CD8-positive, alpha-beta memory T cell (primary cell): ENCODE results near the gene SLC16A4. TPM values are rescaled to one million over a fixed set of nuclear protein-coding genes. Genes with fewer than 3 reads are reported as not detected.
A peak's percentile ranks its signal among the peaks of the same experiment; 100 is the strongest.

Experiments used
- CTCF ChIA-PET: fragments of 350-600 bp; sonication (Branson Sonifier 250); formaldehyde crosslinking; loops from one replicate; lab custom pipeline; 2021; ENCODE audit warnings: antibody characterized with exemption; lab: Charles Lee
- POLR2A ChIA-PET: fragments of 350-600 bp; sonication (Branson Sonifier 250); formaldehyde crosslinking; loops from one replicate; lab custom pipeline; 2021; ENCODE audit warnings: antibody characterized with exemption; lab: Charles Lee
- DNase-seq, 5 donors: peaks; one replicate each; pipeline versions ENCODE4 v3.0.0 to v3.0.0-alpha.2; 2020 to 2022; ENCODE audit warnings: mixed read lengths in 1 of 5
- H3K27ac ChIP-seq: one replicate; pipeline ENCODE4 v1.7.0; 2013; ENCODE audit warnings: low read depth, mild to moderate bottlenecking, low read length, moderate library complexity
- H3K27me3 ChIP-seq: 2 replicates; pipeline ENCODE4 v1.7.0; 2013; ENCODE audit warnings: low read length, mild to moderate bottlenecking; ENCODE audit not compliant: insufficient read depth, poor library complexity, severe bottlenecking
- H3K36me3 ChIP-seq: 2 replicates; pipeline ENCODE4 v1.7.0; 2013; ENCODE audit warnings: mild to moderate bottlenecking, low read length, moderate library complexity; ENCODE audit not compliant: insufficient read depth
- H3K4me1 ChIP-seq: 2 replicates; pipeline ENCODE4 v1.7.0; 2013; ENCODE audit warnings: mild to moderate bottlenecking, low read length, moderate library complexity; ENCODE audit not compliant: insufficient read depth
- H3K4me3 ChIP-seq: 2 replicates; pipeline ENCODE4 v1.7.0; 2013; ENCODE audit warnings: mild to moderate bottlenecking, low read length
- H3K9me3 ChIP-seq: 2 replicates; pipeline ENCODE4 v1.7.0; 2013; ENCODE audit warnings: mild to moderate bottlenecking, low read length
- H3K27ac Mint-ChIP-seq, 8 donors: one replicate each; pipeline ENCODE4 v1.8.0; 2020 to 2021; ENCODE audit warnings: mixed read lengths in 8 of 8, mild to moderate bottlenecking in 6 of 8, inconsistent platforms in 3 of 8, moderate library complexity in 3 of 8
- H3K27me3 Mint-ChIP-seq, 2 donors: one replicate each; pipeline ENCODE4 v1.8.0; 2020 to 2021; ENCODE audit warnings: mixed read lengths in 2 of 2, mild to moderate bottlenecking in 1 of 2, moderate library complexity in 1 of 2
- H3K36me3 Mint-ChIP-seq, 3 donors: one replicate each; pipeline ENCODE4 v1.8.0; 2020 to 2021; ENCODE audit warnings: mixed read lengths in 3 of 3, inconsistent platforms in 1 of 3, mild to moderate bottlenecking in 1 of 3
- H3K4me1 Mint-ChIP-seq, 3 donors: one replicate each; pipeline ENCODE4 v1.8.0; 2020 to 2021; ENCODE audit warnings: mixed read lengths in 3 of 3, inconsistent platforms in 1 of 3, mild to moderate bottlenecking in 1 of 3
- H3K4me3 Mint-ChIP-seq, 7 donors: one replicate each; pipeline ENCODE4 v1.8.0; 2020 to 2021; ENCODE audit warnings: mixed read lengths in 7 of 7, mild to moderate bottlenecking in 6 of 7, moderate library complexity in 4 of 7, inconsistent platforms in 2 of 7
- H3K9me3 Mint-ChIP-seq, 5 donors: one replicate each; pipeline ENCODE4 v1.8.0; 2020 to 2022; ENCODE audit warnings: mixed read lengths in 5 of 5, mild to moderate bottlenecking in 3 of 5, moderate library complexity in 2 of 5, inconsistent platforms in 1 of 5
- polyA plus RNA-seq: library from polyadenylated mRNA; unstranded; fragments of 300-500 nt; fragmentation: Illumina TruSeq; gene quantifications from one replicate; pipeline ENCODE4 v1.2.3, GENCODE V29; 2021
- total RNA-seq, 2 experiments: library from RNA; stranded (reverse); gene quantifications; one replicate each; pipeline ENCODE4 v1.2.3, GENCODE V29; 2021

Gene SLC16A4
- total and polyA plus RNA-seq, 3 experiments from 2014 or later: 0.09 to 0.49 (median 0.13) TPM

DNA sequence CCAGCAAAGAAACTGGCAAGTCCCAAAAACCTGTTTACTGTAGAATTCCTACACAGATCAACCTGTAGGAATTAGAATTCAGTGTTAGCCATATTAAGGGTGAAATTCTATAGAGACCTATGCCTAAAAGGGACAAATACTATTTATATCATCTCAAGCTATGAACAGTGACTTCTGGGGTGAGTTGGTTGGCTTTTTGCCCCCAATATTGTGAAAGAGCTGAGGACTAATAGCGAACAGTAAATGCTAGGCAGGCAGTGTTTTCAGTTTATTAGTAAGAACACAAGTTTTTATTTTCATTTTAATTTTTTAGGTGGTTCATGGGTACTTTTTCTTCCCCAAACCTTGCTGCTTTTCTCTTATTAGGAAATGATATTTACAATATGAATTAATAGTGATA lies 15.3 kb downstream of the SLC16A4 start:
- Mint-ChIP-seq H3K36me3 (peaks cover 0 to 53% (median 7%) of the 10 kb centered on the region in 3 donors), H3K27ac (peak overlapping the region in 2 of 8 donors; percentile 3 to 45), H3K9me3 (no peaks in the 10 kb centered on the region), H3K27me3 (no peaks in the 10 kb centered on the region), H3K4me3 (no peak overlapping the region), H3K4me1 (peaks cover 4 to 5% (median 5%) of the 10 kb centered on the region in 3 donors)
- Histone ChIP-seq H3K4me3 (no peak overlapping the region), H3K9me3 (no peaks in the 10 kb centered on the region), H3K36me3 (peaks cover 6% of the 10 kb centered on the region), H3K27ac (no peak overlapping the region), H3K27me3 (no peaks in the 10 kb centered on the region), H3K4me1 (no peaks in the 10 kb centered on the region)
- ChIA-PET POLR2A (no interaction called here), CTCF (no interaction called here)
- no peak for DNase-seq

DNA sequence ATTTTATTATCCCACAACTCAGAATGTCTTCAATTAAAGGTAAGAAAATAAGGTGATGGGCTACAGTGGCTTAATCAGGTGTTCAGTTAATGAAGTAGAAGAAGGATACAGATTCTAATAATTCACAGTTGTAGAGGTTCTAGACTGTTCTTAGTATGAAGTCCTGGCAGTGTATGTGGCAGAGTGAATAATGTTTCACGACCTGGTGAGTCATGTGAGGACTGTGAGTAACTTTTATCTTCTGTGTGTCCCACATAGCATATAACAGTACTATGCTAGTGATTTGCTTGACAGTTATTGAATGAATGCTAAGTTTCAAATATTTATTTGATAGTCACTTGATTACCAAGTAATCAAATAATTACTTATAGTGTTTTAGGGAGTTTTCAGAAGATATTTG lies 20.0 kb downstream of the SLC16A4 start:
- Mint-ChIP-seq H3K36me3 (peaks cover 0 to 48% (median 6%) of the 10 kb centered on the region in 3 donors), H3K9me3 (no peaks in the 10 kb centered on the region), H3K4me3 (no peak overlapping the region), H3K4me1 (peaks cover 10 to 13% (median 10%) of the 10 kb centered on the region in 3 donors), H3K27me3 (no peaks in the 10 kb centered on the region), H3K27ac (peak overlapping the region in 3 of 8 donors; percentile 12 to 42 (median 31))
- no peak overlapping the region for H3K27ac ChIP-seq
- H3K4me1 ChIP-seq: no peaks in the 10 kb centered on the region
- no peak for DNase-seq
- ChIA-PET CTCF (interaction anchor here (2.1 kb wide), 1 partner anchor 167 kb away, joined by 4 read pairs; no protein-coding TSS in a partner anchor), POLR2A (no interaction called here)
- H3K36me3 ChIP-seq: peaks cover 6% of the 10 kb centered on the region
- H3K4me3 ChIP-seq: no peak overlapping the region
- no peaks in the 10 kb centered on the region for H3K9me3 ChIP-seq
- H3K27me3 ChIP-seq: no peaks in the 10 kb centered on the region

DNA sequence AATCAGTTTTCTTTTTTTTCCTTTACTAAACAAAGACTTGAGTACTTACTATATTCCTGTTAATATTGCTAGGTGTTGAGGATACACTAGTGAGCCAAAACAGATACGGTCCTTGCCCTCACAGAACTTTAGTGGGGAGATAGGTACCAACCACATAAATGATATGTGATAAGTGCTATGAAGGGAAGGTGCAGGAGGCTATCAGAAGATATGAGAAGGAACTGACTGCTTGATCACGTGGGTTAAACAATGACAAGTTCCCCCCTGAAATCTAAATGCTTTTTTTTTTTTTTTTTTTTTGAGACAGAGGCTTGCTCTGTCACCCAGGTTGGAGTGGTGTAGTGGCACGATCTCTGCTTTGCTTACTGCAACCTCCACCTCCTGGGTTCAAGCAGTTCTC lies 26.6 kb downstream of the SLC16A4 start:
- Mint-ChIP-seq H3K4me3 (no peak overlapping the region), H3K4me1 (peaks cover 12 to 27% (median 23%) of the 10 kb centered on the region in 3 donors), H3K27ac (peak overlapping the region in 1 of 8 donors; percentile 81), H3K9me3 (no peaks in the 10 kb centered on the region), H3K27me3 (no peaks in the 10 kb centered on the region), H3K36me3 (peaks cover 0 to 39% (median 4%) of the 10 kb centered on the region in 3 donors)
- no peak overlapping the region for H3K4me3 ChIP-seq
- ChIA-PET CTCF (interaction anchor here (0.7 to 2.0 kb wide), 2 partner anchors 26 to 108 kb away, joined by 3 to 4 read pairs; partner anchors contain the start of gene RBM15), POLR2A (no interaction called here)
- H3K4me1 ChIP-seq: no peaks in the 10 kb centered on the region
- DNase-seq: no peak
- no peak overlapping the region for H3K27ac ChIP-seq
- peaks cover 4% of the 10 kb centered on the region for H3K36me3 ChIP-seq
- no peaks in the 10 kb centered on the region for H3K27me3 ChIP-seq
- H3K9me3 ChIP-seq: no peaks in the 10 kb centered on the region

DNA sequence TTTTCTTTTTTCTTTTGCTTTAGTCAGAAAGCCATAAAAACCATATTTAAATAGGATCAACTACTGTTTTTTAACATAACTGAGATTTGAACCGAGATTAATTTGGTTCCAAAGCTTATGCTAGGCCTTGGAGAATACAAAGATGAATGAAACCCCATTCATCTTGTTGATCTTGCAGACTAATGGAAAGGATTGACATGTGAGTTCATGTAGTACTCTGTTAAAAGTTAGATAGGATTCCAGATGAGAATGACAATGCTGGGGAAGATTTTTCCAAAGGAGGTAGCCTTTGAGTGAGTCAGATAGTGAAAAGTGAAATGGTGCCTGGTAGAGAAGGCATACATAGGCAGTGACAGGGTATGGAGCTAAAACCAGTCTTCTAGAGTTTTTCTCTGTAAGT lies 29.0 kb downstream of the SLC16A4 start:
- Histone ChIP-seq H3K27ac (no peak overlapping the region), H3K9me3 (no peaks in the 10 kb centered on the region), H3K4me1 (no peaks in the 10 kb centered on the region), H3K4me3 (no peak overlapping the region), H3K27me3 (no peaks in the 10 kb centered on the region), H3K36me3 (peaks cover 4% of the 10 kb centered on the region)
- no peaks in the 10 kb centered on the region for H3K27me3 Mint-ChIP-seq
- H3K4me3 Mint-ChIP-seq: no peak overlapping the region
- H3K36me3 Mint-ChIP-seq: peaks cover 0 to 43% (median 4%) of the 10 kb centered on the region in 3 donors
- ChIA-PET CTCF (no interaction called here), POLR2A (interaction anchor here (0.7 kb wide), 1 partner anchor 17 kb away, joined by 3 read pairs; no protein-coding TSS in a partner anchor)
- H3K9me3 Mint-ChIP-seq: no peaks in the 10 kb centered on the region
- DNase-seq: no peak
- H3K27ac Mint-ChIP-seq: peak overlapping the region in 1 of 8 donors; percentile 15
- peaks cover 15 to 31% (median 31%) of the 10 kb centered on the region in 3 donors for H3K4me1 Mint-ChIP-seq

DNA sequence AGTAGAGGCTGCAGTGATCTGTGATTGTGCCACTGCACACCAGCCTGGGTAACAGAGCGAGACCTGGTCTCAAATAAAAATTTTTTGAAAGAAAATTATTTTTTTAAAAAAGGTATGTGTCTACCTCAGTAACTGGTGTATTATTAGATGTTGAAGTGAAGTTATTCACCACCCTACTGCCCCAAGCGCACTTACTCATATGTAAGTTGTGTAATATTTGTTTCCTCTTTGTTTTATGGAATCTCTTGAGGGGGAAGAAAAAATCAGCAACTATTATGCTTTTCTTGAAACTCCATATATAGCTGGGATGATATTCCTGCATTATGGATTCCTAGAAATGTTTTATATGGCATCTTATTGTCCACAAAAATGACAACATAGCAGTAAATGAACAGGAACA lies 30.4 kb downstream of the SLC16A4 start:
- Histone ChIP-seq H3K4me1 (no peaks in the 10 kb centered on the region), H3K27ac (no peak overlapping the region), H3K4me3 (no peak overlapping the region), H3K36me3 (peaks cover 4% of the 10 kb centered on the region), H3K9me3 (no peaks in the 10 kb centered on the region), H3K27me3 (no peaks in the 10 kb centered on the region)
- peaks cover 23 to 43% (median 38%) of the 10 kb centered on the region in 3 donors for H3K4me1 Mint-ChIP-seq
- no peaks in the 10 kb centered on the region for H3K9me3 Mint-ChIP-seq
- DNase-seq: no peak
- H3K4me3 Mint-ChIP-seq: no peak overlapping the region
- POLR2A ChIA-PET: no interaction called here
- CTCF ChIA-PET: interaction anchor here (0.8 to 1.1 kb wide), 2 partner anchors 150 to 158 kb away, joined by 3 read pairs; partner anchors contain the start of gene KCNC4
- peaks cover 7 to 44% (median 13%) of the 10 kb centered on the region in 3 donors for H3K36me3 Mint-ChIP-seq
- no peaks in the 10 kb centered on the region for H3K27me3 Mint-ChIP-seq
- H3K27ac Mint-ChIP-seq: peak overlapping the region in 1 of 8 donors; percentile 64

DNA sequence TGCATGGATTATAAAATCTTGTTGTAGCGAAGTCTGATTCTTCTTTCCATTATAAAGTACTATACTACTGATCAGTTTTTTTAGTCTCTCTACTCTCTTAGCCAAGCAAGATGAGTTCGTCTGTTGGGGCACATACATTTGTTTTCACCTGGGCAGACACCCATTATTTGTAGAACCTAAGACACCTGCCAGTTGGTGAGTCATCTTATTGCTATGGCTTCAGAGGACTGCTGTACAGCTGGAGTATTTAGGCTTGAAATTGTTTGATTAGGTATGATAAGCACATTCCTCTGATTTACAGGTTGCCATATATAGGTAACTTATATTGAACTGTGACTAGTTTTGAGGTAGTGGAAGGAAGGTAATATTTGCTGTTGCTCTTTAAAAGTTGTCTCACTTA lies 34.4 kb downstream of the SLC16A4 start:
- Histone ChIP-seq H3K27me3 (no peaks in the 10 kb centered on the region), H3K27ac (no peak overlapping the region), H3K9me3 (no peaks in the 10 kb centered on the region), H3K36me3 (no peaks in the 10 kb centered on the region), H3K4me1 (no peaks in the 10 kb centered on the region), H3K4me3 (no peak overlapping the region)
- no peak for DNase-seq
- CTCF ChIA-PET: interaction anchor here (1.1 kb wide), 1 partner anchor 18 kb away, joined by 3 read pairs; no protein-coding TSS in a partner anchor
- H3K9me3 Mint-ChIP-seq: no peaks in the 10 kb centered on the region
- H3K4me3 Mint-ChIP-seq: no peak overlapping the region
- H3K27me3 Mint-ChIP-seq: no peaks in the 10 kb centered on the region
- H3K36me3 Mint-ChIP-seq: peaks cover 7 to 31% (median 9%) of the 10 kb centered on the region in 3 donors
- H3K27ac Mint-ChIP-seq: peak overlapping the region in 3 of 8 donors; percentile 16 to 82 (median 61)
- POLR2A ChIA-PET: no interaction called here
- peaks cover 29 to 54% (median 42%) of the 10 kb centered on the region in 3 donors for H3K4me1 Mint-ChIP-seq

DNA sequence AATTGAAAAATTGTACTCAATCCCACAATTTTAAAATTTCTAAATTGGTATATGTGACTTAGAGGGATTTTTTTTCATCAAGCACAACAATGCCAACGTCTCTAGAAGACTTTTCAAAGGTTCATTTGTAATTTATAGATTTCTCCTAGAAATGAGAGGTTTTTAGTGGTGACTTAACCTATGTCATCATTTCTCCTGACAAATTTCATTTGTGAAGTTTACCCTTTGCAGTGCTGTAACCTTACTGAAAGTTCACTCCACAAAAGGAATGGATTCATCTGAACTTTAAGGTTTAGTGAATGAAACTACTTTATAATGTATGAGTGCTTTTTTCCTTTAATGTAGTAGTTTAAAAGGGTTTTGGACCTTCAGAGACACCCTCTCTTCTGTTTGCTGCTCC lies 35.5 kb downstream of the SLC16A4 start:
- peaks cover 37 to 58% (median 48%) of the 10 kb centered on the region in 3 donors for H3K4me1 Mint-ChIP-seq
- no peaks in the 10 kb centered on the region for H3K9me3 ChIP-seq
- H3K27me3 Mint-ChIP-seq: no peaks in the 10 kb centered on the region
- no peaks in the 10 kb centered on the region for H3K36me3 ChIP-seq
- no peak overlapping the region for H3K4me3 ChIP-seq
- H3K9me3 Mint-ChIP-seq: no peaks in the 10 kb centered on the region
- ChIA-PET POLR2A (no interaction called here), CTCF (interaction anchor here (1.3 kb wide), 1 partner anchor 17 kb away, joined by 3 read pairs; the partner anchor contains the start of gene RBM15)
- H3K4me1 ChIP-seq: peaks cover 10% of the 10 kb centered on the region
- no peak overlapping the region for H3K4me3 Mint-ChIP-seq
- H3K27ac Mint-ChIP-seq: peak overlapping the region in 2 of 8 donors; percentile 61 to 82
- no peaks in the 10 kb centered on the region for H3K27me3 ChIP-seq
- no peak overlapping the region for H3K27ac ChIP-seq
- no peak for DNase-seq
- peaks cover 7 to 25% (median 9%) of the 10 kb centered on the region in 3 donors for H3K36me3 Mint-ChIP-seq

DNA sequence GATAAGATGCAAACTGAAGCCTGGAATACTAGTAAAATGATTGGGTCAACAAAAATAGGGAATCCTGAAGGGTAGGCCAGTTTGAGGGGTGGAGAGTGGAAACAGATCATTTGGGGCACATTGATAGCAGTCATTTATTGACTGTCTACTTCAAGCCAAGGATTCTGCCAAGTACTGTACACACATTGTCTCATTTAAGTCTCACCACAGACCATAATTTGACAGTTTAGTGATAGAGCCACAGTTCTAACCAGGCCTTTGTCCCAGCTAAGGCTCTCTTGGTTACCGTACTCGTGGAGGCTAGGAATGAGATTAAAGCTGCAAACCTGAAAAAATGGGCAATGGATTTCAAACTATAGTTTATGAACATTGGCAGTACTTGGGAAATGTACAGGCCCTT lies 40.5 kb downstream of the SLC16A4 start:
- H3K27me3 Mint-ChIP-seq: no peaks in the 10 kb centered on the region
- H3K27ac Mint-ChIP-seq: peak overlapping the region in 2 of 8 donors; percentile 3 to 58
- POLR2A ChIA-PET: no interaction called here
- H3K9me3 Mint-ChIP-seq: no peaks in the 10 kb centered on the region
- peak overlapping the region in 3 of 7 donors; percentile 6 to 37 (median 24) for H3K4me3 Mint-ChIP-seq
- H3K4me1 Mint-ChIP-seq: peaks cover 67 to 82% (median 80%) of the 10 kb centered on the region in 3 donors
- Histone ChIP-seq H3K9me3 (no peaks in the 10 kb centered on the region), H3K4me1 (peaks cover 41% of the 10 kb centered on the region), H3K4me3 (no peak overlapping the region), H3K27ac (no peak overlapping the region), H3K36me3 (no peaks in the 10 kb centered on the region), H3K27me3 (no peaks in the 10 kb centered on the region)
- CTCF ChIA-PET: interaction anchor here (1.3 kb wide), 1 partner anchor 12 kb away, joined by 3 read pairs; no protein-coding TSS in a partner anchor
- DNase-seq: no peak
- H3K36me3 Mint-ChIP-seq: peaks cover 6 to 40% (median 6%) of the 10 kb centered on the region in 3 donors
